ENCODE data around the gene HIPK1.
"Not testable (repeated sequence)": the region's sequence is repeated elsewhere in the genome, so short reads cannot be mapped to it uniquely, and the experiment has no call there.

The HIPK1 gene

DNA sequence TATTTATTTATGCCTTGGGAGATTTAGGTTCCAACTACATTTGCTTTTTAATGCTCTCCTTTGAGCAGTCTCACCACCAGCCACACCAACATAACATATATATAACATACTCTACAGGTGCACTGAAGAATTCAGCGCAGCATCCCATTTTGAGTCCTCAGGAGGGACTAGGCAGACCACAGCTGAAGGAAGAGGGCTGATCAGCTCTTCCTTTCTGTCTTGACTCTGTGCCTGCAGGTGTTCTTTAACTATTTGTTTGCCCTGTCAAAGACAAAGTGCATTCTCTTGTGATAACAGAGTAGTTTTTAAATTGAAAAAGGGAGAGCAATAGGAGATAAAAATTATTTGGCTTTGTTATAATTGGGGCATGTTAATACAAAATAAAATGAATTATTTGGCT lies 17.0 kb downstream of the HIPK1 start:
- no peak for DNase-seq

DNA sequence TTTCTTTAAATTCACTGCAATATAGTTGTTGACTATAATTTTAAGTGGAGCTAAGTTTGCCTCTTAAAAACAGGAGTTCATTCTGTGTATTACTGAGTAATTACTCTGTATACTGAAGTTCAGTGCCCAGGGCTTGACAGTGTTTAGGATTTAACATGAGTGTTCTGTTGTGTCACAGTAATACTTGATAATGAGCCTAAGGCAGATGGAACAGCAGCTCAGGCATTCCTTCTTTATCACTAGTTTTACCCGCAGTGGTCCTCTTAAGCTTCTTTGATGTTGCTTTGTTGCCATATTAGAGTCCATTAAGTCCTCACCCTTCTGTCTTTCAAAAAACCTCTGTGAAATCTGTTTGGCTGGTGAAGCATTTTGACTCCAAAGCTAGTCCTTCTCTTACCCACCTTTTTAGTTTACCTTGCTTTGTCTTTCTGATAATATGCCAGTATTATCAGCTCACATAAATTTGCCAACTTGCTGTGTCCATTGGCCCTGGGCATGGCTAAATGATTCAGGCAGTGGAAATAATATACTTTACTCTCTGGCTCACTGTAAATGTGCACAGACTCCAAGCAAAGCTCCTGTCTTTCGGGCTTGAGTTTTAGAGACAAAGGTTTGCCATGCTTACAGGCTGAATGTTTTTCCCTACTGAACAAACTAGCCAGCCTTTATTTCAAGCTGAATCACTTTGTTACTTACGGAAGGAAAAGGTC lies 17.7 kb downstream of the HIPK1 start:
- peak; percentile 14 for DNase-seq

DNA sequence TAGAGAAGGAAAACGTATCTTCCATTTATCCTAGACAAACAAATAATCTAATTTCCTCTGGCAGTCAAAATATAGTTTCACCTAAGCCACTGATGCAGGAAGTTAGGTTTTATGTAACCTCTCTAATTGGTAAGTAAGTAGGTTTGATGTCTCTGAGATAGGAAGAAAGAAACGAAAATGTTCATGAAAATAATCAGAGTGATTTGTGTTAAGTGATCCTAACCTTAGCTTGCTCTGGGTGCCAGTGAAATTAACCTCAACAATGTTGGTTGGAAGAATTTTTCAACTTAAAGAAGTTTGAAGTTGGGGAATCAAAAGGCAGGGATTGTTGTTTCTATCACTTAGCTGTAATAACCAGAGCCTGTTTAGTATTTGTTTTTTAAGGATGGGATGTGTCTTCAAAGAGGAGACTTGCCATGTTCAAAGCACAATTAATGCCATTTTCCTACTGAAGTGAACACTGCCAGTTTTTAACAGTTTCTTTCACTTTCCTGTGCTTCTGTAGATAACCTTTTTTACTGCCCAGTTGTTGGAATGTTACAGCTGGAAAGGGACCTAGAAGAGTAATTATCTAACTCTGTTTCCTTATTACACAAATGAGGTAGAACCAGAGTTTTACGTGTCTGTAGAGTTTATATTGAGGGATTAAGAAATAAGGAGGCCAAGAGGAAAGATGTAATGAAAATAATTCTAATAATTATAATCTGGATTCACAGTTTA lies 18.4 kb downstream of the HIPK1 start:
- DNase-seq = no peak

DNA sequence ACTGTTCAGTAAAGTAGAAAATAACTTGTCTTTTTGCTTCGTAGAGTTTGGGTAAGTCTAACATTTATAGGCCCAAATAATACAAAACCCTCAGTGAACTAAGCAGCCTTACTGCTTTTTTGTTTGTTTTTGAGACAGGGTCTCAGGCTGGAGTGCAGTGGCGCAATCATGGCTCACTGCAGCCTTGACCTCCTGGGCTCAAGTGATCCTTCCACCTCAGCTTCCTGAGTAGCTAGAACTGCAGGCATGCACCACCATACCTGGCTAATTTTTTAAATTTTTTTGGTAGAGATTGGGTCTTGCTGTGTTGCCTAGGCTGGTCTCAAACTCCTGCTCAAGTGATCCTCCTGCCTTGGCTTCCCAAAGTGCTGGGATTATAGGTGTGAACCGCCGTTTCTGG lies 19.0 kb downstream of the HIPK1 start:
- not testable (repeated sequence) for DNase-seq

DNA sequence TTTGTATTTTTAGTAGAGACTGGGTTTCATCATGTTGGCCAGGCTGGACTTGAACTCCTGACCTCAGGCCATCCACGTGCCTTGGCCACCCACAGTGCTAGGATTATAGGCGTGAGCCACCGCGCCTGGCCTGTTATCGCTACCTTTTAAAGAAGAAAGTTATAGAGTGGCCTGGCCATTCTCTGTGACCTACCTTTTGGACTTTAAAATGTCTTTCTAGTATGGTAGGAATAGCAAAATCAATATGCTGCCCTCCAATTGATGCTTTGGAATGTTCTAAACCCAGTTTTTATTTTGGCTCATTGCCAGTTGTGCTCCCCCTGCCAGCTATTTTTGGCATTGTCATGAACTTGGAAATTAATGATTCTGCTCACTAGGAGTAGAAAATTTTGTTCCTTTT lies 19.9 kb downstream of the HIPK1 start:
- DNase-seq = no peak

DNA sequence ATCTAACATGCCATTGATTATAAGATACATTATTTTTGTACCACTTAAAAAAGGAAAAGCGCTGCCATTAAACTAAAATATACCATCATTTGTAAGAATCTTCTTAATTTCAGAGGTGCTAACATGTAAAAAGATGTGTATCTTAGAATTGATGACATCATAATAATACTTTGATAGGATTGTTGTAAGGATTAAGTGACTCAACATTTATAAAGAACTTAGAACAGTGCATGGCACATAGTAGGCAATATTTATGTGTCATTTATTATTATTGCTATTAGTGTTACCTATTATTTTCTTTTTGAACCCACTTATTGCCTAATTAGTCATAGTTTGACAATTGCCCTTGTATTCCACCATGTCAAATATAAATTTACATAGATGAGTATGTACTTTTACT lies 21.8 kb downstream of the HIPK1 start:
- DNase-seq = no peak

DNA sequence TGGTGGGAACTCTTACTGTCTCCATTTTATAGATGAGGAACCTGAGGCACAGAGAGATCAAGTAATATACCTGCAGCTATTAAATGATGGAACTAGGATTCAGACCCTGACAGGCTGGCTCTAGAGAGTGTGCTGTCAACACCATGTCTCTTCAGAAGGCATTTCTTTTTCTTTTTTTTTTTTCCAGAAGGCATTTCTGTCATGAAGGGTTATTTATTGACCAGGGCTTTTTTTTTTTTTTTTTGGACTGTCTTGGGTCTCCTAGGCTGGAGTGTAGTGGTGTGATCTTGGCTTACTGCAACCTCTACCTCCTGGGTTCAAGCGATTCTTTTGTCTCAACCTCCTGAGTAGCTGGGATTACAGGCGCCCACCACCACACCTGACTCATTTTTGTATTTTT lies 22.6 kb downstream of the HIPK1 start:
- DNase-seq = no peak

DNA sequence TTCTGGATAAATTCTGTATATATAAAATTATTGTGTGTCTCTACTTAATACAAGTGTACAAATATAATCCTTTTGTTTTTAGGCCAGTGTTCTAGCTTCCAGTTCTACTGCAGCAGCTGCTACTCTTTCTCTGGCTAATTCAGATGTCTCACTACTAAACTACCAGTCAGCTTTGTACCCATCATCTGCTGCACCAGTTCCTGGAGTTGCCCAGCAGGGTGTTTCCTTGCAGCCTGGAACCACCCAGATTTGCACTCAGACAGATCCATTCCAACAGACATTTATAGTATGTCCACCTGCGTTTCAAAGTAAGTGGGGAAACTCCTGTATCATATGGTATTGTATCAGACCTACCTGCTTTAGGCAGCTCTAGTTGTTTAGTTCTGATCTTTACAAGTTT lies 28.9 kb downstream of the HIPK1 start:
- DNase-seq = no peak

DNA sequence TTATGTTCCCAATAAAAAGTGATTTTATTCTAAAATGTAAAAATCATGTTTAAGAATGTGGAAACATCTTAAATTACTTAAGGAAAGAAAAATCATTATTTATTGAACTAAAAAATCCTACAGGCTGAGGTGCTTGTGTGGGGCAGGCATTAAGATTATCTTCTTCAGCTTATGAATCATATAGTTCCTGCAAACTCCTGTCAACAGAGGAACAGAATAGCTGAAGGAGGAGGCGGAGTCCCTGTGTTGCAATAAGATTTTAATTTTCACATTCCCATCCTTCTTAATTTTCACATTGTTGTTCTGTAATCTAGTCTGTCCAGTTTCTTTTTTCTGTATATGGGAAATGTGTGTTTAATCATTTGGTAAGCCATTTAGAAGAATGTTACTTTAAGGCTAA lies 29.6 kb downstream of the HIPK1 start:
- DNase-seq = no peak

DNA sequence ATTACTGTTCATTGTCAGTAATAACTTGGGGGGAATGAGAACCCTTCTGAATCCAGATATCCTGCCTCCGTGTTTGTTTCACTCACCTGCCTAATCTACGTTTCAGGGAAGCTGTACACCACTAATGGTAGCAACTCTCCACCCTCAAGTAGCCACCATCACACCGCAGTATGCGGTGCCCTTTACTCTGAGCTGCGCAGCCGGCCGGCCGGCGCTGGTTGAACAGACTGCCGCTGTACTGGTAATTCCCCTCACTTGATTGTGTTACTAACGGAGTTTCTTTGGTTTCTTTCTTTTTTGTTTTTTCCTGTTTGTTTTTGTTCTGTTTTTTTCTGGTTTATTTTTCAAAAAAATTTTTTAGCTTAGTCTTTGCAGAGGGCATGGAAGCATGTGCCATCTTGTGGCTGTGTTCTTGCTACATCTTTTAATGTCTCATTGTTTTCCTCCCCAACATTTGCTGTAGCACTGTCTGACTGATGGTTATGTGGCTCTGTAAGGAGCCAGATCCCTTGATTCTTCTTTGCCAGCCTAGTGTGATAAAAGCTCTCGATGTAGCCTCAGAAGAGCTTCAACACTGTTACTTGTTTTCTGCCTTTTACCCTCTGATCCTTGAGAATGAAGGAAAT lies 34.3 kb downstream of the HIPK1 start:
- no peak for DNase-seq

DNA sequence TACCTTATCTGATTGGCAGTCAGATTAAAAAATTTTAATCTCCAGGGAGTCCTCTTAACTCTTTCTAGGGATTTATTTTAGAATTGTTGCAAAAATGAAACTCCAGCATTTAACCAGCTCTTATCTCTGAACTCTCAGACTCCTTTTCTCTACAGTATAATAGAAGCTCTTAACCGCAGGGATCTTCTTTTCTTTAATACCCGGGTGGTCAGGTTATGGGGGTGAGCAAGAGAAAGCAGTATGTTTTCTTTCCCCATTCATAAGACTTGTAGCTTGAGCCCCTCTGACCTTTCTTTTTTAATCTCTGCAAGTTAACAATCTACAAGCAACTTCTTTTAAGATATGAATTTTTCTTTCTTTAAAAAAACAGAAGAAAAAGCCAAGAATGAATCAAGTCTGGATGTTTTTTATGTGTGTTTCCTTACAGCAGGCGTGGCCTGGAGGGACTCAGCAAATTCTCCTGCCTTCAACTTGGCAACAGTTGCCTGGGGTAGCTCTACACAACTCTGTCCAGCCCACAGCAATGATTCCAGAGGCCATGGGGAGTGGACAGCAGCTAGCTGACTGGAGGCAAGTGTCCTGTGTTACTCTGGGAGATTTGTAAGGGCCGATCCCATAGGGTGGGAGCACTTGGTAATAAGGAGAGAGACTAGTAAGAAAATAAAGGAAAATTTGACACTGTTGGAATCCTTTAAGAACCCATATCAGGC lies 36.7 kb downstream of the HIPK1 start:
- no peak for DNase-seq

DNA sequence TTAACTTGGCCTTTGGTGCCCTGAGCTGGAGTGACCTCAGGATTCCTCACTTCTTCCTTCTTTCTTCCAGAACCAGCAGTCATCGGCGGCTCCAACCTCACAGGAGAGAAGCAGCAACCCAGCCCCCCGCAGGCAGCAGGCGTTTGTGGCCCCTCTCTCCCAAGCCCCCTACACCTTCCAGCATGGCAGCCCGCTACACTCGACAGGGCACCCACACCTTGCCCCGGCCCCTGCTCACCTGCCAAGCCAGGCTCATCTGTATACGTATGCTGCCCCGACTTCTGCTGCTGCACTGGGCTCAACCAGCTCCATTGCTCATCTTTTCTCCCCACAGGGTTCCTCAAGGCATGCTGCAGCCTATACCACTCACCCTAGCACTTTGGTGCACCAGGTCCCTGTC lies 43.8 kb downstream of the HIPK1 start:
- no peak for DNase-seq

DNA sequence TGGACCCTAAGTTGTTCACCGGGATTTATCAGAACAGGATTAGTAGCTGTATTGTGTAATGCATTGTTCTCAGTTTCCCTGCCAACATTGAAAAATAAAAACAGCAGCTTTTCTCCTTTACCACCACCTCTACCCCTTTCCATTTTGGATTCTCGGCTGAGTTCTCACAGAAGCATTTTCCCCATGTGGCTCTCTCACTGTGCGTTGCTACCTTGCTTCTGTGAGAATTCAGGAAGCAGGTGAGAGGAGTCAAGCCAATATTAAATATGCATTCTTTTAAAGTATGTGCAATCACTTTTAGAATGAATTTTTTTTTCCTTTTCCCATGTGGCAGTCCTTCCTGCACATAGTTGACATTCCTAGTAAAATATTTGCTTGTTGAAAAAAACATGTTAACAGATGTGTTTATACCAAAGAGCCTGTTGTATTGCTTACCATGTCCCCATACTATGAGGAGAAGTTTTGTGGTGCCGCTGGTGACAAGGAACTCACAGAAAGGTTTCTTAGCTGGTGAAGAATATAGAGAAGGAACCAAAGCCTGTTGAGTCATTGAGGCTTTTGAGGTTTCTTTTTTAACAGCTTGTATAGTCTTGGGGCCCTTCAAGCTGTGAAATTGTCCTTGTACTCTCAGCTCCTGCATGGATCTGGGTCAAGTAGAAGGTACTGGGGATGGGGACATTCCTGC lies 46.2 kb downstream of the HIPK1 start:
- no peak for DNase-seq

DNA sequence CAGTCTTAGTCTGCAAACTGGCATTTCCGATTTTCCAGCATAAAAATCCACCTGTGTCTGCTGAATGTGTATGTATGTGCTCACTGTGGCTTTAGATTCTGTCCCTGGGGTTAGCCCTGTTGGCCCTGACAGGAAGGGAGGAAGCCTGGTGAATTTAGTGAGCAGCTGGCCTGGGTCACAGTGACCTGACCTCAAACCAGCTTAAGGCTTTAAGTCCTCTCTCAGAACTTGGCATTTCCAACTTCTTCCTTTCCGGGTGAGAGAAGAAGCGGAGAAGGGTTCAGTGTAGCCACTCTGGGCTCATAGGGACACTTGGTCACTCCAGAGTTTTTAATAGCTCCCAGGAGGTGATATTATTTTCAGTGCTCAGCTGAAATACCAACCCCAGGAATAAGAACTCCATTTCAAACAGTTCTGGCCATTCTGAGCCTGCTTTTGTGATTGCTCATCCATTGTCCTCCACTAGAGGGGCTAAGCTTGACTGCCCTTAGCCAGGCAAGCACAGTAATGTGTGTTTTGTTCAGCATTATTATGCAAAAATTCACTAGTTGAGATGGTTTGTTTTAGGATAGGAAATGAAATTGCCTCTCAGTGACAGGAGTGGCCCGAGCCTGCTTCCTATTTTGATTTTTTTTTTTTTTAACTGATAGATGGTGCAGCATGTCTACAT lies 47.6 kb downstream of the HIPK1 start:
- peak; percentile 9 for DNase-seq

DNA sequence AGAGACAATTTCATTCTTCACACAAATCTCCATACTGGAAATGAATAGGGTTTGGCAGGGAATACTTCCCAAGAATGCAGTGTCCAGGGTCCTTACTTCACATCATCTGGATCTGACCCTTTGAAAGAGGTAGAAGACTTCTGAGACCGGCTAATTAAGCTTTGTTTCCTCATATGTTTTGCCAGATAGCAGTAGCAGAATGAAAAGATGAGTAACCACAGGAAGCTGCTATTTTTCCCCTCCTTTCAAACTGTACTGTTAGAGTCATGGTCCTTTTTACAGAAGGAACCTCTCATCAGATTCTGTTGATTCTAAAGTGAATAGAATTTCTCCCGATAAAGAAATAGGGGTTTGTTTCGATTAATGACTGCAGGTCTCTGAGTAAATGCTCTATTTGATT lies 48.8 kb downstream of the HIPK1 start:
- no peak for DNase-seq

DNA sequence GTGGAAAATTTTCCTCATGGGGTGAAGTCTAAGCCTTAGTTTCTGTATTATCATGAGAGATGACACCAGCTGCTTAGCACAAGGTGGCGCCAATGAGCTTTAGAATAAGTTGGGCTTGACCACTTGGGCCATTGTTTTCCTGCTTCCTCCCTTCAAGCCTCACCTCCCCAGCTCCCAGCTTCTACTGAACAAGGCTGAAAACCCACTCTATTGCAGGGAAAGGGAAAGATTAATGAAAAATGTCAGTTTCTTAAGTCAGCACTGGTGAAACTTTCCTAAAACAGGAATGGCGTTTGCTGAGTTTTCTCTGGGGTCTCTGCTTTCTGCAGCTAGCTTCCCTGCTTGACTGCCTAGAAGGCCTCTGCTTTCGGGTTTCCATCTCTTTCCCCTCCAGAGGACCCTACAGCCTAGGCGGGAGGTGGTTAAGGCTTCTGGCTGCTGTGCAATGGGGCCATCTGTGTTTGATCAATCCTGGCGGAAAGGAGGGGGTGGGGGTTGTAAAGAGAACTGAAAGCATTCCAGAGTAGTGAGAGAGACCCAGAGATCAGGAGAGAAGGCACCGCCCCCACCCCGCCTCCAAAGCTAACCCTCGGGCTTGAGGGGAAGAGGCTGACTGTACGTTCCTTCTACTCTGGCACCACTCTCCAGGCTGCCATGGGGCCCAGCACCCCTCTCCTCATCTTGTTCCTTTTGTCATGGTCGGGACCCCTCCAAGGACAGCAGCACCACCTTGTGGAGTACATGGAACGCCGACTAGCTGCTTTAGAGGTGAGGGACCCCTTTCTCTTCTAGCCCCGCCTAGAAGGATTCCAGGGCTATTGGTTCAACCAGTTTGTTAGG lies 50.0 kb downstream of the HIPK1 start, which contains the start of gene OLFML3:
OLFML3 (plus strand) TSS at position 612 of the 840 bp plus-strand sequence; CDS start at position 655, 43 bp downstream.
- DNase-seq = peak; percentile 85

DNA sequence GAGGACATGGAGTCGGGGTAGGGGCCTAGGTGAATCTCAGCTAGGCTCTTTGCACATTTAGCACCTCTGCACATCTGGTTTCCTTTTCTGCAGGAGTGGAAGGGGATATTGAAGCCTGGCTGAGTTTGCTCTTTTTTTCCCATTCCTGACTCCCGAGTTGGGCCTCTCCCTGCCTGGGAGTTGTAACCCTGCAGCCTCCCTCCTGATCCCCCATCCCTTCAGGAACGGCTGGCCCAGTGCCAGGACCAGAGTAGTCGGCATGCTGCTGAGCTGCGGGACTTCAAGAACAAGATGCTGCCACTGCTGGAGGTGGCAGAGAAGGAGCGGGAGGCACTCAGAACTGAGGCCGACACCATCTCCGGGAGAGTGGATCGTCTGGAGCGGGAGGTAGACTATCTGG lies 51.0 kb downstream of the HIPK1 start:
- no peak for DNase-seq

DNA sequence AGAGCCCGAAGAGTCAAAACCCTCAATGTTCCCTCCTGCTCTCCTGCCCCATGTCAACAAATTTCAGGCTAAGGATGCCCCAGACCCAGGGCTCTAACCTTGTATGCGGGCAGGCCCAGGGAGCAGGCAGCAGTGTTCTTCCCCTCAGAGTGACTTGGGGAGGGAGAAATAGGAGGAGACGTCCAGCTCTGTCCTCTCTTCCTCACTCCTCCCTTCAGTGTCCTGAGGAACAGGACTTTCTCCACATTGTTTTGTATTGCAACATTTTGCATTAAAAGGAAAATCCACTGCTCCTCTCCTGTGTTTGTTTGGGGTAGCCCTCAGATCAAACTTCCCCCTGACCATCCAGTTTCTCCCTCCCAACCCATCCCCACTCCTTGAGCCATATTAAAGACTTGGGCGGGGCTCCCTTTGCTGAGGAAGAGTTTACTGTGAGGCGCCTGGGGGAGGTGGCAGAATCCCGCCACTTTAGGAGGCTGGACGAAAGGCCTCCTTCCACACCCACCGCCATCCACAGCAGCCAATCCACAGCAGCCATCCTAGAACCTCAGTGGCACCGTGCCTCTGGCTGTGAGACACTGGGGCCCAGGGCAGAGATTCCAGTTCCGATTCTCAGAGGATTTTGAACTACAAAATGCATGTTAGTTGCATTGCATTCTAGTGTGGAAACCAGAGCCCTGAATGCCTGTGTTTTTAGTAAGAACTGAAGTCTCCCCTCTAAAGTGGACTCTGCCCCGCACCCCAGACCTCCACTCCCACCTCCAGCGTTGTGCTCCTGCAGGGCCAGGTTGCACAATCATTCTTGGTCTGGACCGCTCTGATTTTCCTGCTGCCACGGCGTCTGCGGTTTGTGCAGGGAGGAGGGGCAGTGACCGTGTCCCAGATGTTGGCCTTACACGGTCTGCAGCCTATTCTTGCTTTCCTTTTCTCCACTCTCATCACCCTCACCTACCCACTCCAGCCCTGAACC lies 53.1 kb downstream of the HIPK1 start:
- DNase-seq = peak; percentile 5

DNA sequence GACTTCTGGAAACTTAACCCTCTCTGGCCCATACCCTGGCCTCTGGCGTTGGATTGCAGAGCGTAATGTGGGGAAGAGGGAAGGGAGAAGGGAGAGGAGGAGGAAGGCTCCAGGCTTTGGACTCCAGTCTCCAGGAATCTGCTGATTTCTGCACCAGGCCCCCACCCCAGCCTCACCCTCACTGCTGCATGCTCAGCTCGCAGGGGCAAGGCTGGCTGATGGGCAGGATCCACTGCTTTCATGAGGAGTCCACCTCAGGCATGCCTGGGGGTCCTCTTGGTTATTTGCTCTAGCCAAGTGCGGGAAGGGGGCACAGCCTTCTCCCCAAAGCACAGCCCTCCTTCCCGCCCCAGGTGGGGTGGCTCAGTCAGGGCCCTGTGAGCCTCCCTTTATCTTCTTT lies 53.8 kb downstream of the HIPK1 start:
- DNase-seq = no peak

DNA sequence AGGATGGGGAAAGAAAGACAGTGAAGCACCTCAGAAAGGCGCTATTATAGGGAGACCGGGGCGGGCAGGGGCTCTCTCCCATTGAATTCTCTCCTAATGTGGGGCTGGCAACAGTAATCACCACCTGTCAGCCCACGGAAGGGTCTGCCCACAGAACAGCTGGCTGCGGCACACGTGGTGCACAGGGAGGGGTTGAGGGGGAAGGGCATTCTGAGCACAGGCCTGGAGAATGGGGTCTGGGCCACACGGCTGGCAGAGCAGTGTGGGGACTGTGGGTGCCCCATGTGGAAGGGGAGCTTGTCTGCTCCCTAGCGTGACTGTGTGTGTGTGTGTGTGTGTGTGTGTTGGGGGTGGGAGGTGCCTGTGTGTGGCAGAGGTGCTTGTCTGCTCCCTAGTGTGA lies 54.3 kb downstream of the HIPK1 start:
- no peak for DNase-seq
